GM12878 (cell line): Measurements from ENCODE around the gene HNRNPF. TPM values are rescaled to one million over a fixed set of nuclear protein-coding genes. Genes with fewer than 3 reads are reported as not detected.

Source experiments
- ATAC-seq: fragments of 200-7000 bp; cut with Tn5 transposase; 3 replicates; pipeline ENCODE4 v1.9.1; 2020; ENCODE audit warnings: mild to moderate bottlenecking, moderate library complexity
- BruUV-seq: library from RNA; stranded (reverse); fragments of 400-500 nt; replicated peaks from 2 replicates; lab custom pipeline; 2021; lab: Mats Ljungman, UMichigan
- CTCF ChIA-PET: fragments of 300-600 bp; sonication (Branson Sonifier 250); formaldehyde crosslinking; extraction: SDS; loops from one replicate; lab custom pipeline; 2021; ENCODE audit warnings: inconsistent platforms; lab: Yijun Ruan, JAX
- POLR2A ChIA-PET: fragments of 350-600 bp; formaldehyde crosslinking; extraction: SDS; loops from one replicate; lab custom pipeline; 2021; ENCODE audit warnings: inconsistent platforms; lab: Charles Lee
- RAD21 ChIA-PET: fragments of 300-600 bp; sonication (Branson Sonifier 250); formaldehyde crosslinking; loops from one replicate; lab custom pipeline; 2023; ENCODE audit warnings: antibody characterized with exemption; ENCODE audit not compliant: unreplicated experiment; lab: Charles Lee
- SMC1A ChIA-PET: fragments of 300-600 bp; sonication (Branson Sonifier 250); formaldehyde crosslinking; loops from one replicate; lab custom pipeline; 2023; ENCODE audit not compliant: unreplicated experiment, uncharacterized antibody; lab: Charles Lee
- DNase-seq: peaks from one replicate; pipeline ENCODE4 v3.0.0-alpha.2; 2011; ENCODE audit warnings: low read depth, low spot score
- FAIRE-seq: peaks from 3 replicates; lab custom pipeline; 2011; peaks lifted over from hg19 to GRCh38; lab: Jason Lieb, UNC
- H2AFZ ChIP-seq: 2 replicates; pipeline ENCODE4 v1.6.0; 2011; ENCODE audit warnings: low read depth, low read length, control low read depth; ENCODE audit not compliant: control insufficient read depth
- H3K27ac ChIP-seq: 2 replicates; pipeline ENCODE4 v1.5.1; 2011; ENCODE audit warnings: control low read depth; ENCODE audit not compliant: control insufficient read depth, insufficient read depth
- H3K27me3 ChIP-seq, 2 experiments: replicated peaks in 1 of 2; 2 replicates each; pipeline versions ENCODE4 v1.6.0 to v1.6.1; 2011; ENCODE audit warnings: low read length in 1 of 2; ENCODE audit not compliant: control insufficient read depth in 2 of 2, insufficient read depth in 2 of 2
- H3K36me3 ChIP-seq, 2 experiments: 2 replicates each; pipeline ENCODE4 v1.5.1; 2011; ENCODE audit warnings: low read length in 1 of 2; ENCODE audit not compliant: control insufficient read depth in 2 of 2, insufficient read depth in 2 of 2
- H3K4me1 ChIP-seq: 2 replicates; pipeline ENCODE4 v1.6.1; 2011; ENCODE audit warnings: mild to moderate bottlenecking, low read length, moderate library complexity, mixed read lengths; ENCODE audit not compliant: control insufficient read depth, insufficient read depth
- H3K4me2 ChIP-seq: 2 replicates; pipeline ENCODE4 v1.6.0; 2011; ENCODE audit warnings: control low read depth; ENCODE audit not compliant: control insufficient read depth, insufficient read depth
- H3K4me3 ChIP-seq: fragments of 200-600 bp; sonication (generic); 2 replicates; pipeline ENCODE4 v1.5.1; 2016
- H3K79me2 ChIP-seq: 2 replicates; pipeline ENCODE4 v1.6.0; 2011; ENCODE audit warnings: low read length; ENCODE audit not compliant: control insufficient read depth, insufficient read depth
- H3K9ac ChIP-seq: 2 replicates; pipeline ENCODE4 v1.8.0; 2011; ENCODE audit warnings: low read length, control low read depth, mixed read lengths; ENCODE audit not compliant: control insufficient read depth, insufficient read depth
- H3K9me3 ChIP-seq: replicated peaks from 3 replicates; pipeline ENCODE4 v1.5.1; 2011; ENCODE audit warnings: mild to moderate bottlenecking, low read length; ENCODE audit not compliant: control insufficient read depth, insufficient read depth
- H4K20me1 ChIP-seq: 2 replicates; pipeline ENCODE4 v1.6.0; 2011; ENCODE audit not compliant: control insufficient read depth, insufficient read depth
- ASH2L ChIP-seq: fragments of 300-600, 200-600 bp; sonication (generic); IDR thresholded peaks from 2 replicates; pipeline ENCODE4 v1.6.1; 2017; ENCODE audit warnings: low read depth, mild to moderate bottlenecking, borderline replicate concordance
- BHLHE40 ChIP-seq, 2 experiments: fragments of 450-650 bp in 1 of 2; IDR thresholded peaks; 2 replicates each; pipeline ENCODE4 v1.6.1; 2011 to 2017; ENCODE audit warnings: low read depth in 2 of 2, borderline replicate concordance in 1 of 2, improper control_type of control experiment in 1 of 2, low read length in 1 of 2, mild to moderate bottlenecking in 1 of 2
- CBX5 ChIP-seq: sonication (generic); IDR thresholded peaks from 2 replicates; pipeline ENCODE4 v1.6.1; 2016; ENCODE audit warnings: low read depth, moderate library complexity, mild to moderate bottlenecking, inconsistent platforms
- CREM ChIP-seq: IDR thresholded peaks from 2 replicates; pipeline ENCODE4 v1.6.1; 2014; ENCODE audit warnings: antibody characterized with exemption, low read depth
- ESRRA ChIP-seq: IDR thresholded peaks from 2 replicates; pipeline ENCODE4 v1.6.1; 2012; ENCODE audit warnings: mild to moderate bottlenecking, low read length, improper control_type of control experiment
- IKZF1 ChIP-seq: fragments of 450-650 bp; conservative IDR thresholded peaks from 2 replicates; pipeline ENCODE4 v1.6.1; 2017; ENCODE audit warnings: antibody characterized with exemption, mild to moderate bottlenecking
- KAT2A ChIP-seq: conservative IDR thresholded peaks from 2 replicates; pipeline ENCODE4 v1.6.1; 2011; ENCODE audit warnings: low read depth, low read length; ENCODE audit not compliant: control insufficient read depth
- KLF5 ChIP-seq: fragments of 450-650 bp; IDR thresholded peaks from 2 replicates; pipeline ENCODE4 v1.6.1; 2014; ENCODE audit warnings: mild to moderate bottlenecking; ENCODE audit not compliant: partially characterized antibody
- NFIC ChIP-seq: IDR thresholded peaks from 2 replicates; pipeline ENCODE4 v1.6.1; 2012; ENCODE audit warnings: low read depth, mild to moderate bottlenecking, inconsistent platforms, low read length, moderate library complexity
- NFYB ChIP-seq: IDR thresholded peaks from 2 replicates; pipeline ENCODE4 v1.6.1; 2011; ENCODE audit warnings: low read depth, mild to moderate bottlenecking, low read length, improper control_type of control experiment, moderate library complexity; ENCODE audit not compliant: insufficient read depth
- NR2F1 ChIP-seq: fragments of 450-650 bp; conservative IDR thresholded peaks from 2 replicates; pipeline ENCODE4 v1.6.1; 2017; ENCODE audit warnings: mild to moderate bottlenecking
- POLR2A ChIP-seq: IDR thresholded peaks from 2 replicates; pipeline ENCODE4 v1.6.1; 2011; ENCODE audit warnings: low read depth, mild to moderate bottlenecking, low read length
- POU2F2 ChIP-seq: IDR thresholded peaks from 3 replicates; pipeline ENCODE4 v1.6.1; 2011; ENCODE audit warnings: low read depth, mild to moderate bottlenecking, low read length, borderline replicate concordance
- RFX5 ChIP-seq: IDR thresholded peaks from 2 replicates; pipeline ENCODE4 v1.6.1; 2011; ENCODE audit warnings: low read depth, low read length, improper control_type of control experiment
- STAT1 ChIP-seq: fragments of 450-650 bp; conservative IDR thresholded peaks from 2 replicates; pipeline ENCODE4 v1.6.1; 2014; ENCODE audit warnings: antibody characterized with exemption, mild to moderate bottlenecking
- TAF1 ChIP-seq: IDR thresholded peaks from 2 replicates; pipeline ENCODE4 v1.6.1; 2011; ENCODE audit warnings: mild to moderate bottlenecking, low read depth, low read length, borderline replicate concordance
- TARDBP ChIP-seq: IDR thresholded peaks from 2 replicates; pipeline ENCODE4 v1.6.1; 2016; ENCODE audit warnings: borderline replicate concordance
- ZBTB33 ChIP-seq: fragments of 450-650 bp; IDR thresholded peaks from 2 replicates; pipeline ENCODE4 v1.6.1; 2017; ENCODE audit warnings: mild to moderate bottlenecking
- WGBS: methylation state at CpG from one replicate; pipeline ENCODE4 v1.1.6; 2016; ENCODE audit warnings: low lambda C conversion rate; ENCODE audit not compliant: insufficient replicate concordance, insufficient coverage; ENCODE audit errors: missing lambda C conversion rate; 5-methylcytosine and 5-hydroxymethylcytosine counted together
- in situ Hi-C: fragments of 300-500 bp; cut with MboI; formaldehyde crosslinking; loops from 9 replicates; pipeline ENCODE4 v1.14.3; 2018; ENCODE audit warnings: mixed read lengths
- intact Hi-C: fragments of 100-400 bp; cut with micrococcal nuclease; formaldehyde crosslinking; loops from one replicate; pipeline ENCODE4 v1.14.2; 2022; ENCODE audit not compliant: unreplicated experiment
- polyA plus RNA-seq, 11 experiments: library from polyadenylated mRNA; depleted of rRNA in 4 of 11; unstranded in 6 of 11; stranded (reverse) in 5 of 11; fragments of >200 nt; fragmentation: Nextera tagmentation in 4 of 11; fragmentation: Illumina TruSeq in 1 of 11; extraction: Ambion mirVana in 4 of 11; extraction: Trizol in 1 of 11; gene quantifications; 1 replicate in 1 of 11; 2 replicates in 10 of 11; pipeline versions ENCODE4 v1.2.1 to v1.2.3, GENCODE V29; 2011 to 2016; ENCODE audit warnings: inconsistent platforms in 2 of 11, missing spikeins in 2 of 11, low read depth in 1 of 11
- total RNA-seq, 4 experiments: library from RNA; depleted of rRNA in 3 of 4; stranded (reverse); fragments of >200 nt in 3 of 4; fragmentation: Illumina TruSeq in 1 of 4; extraction: Trizol in 1 of 4; gene quantifications; 2 replicates each; pipeline versions ENCODE4 v1.2.1 to v1.2.3, GENCODE V29; 2013 to 2021

Gene HNRNPF
- total and polyA plus RNA-seq, 10 of the 15 experiments (the other 5 are each of a cell fraction or from before 2014, with no cell fraction given): 156 to 373 (median 293) TPM

- peaks cover 4% of the 10 kb centered on the region for H3K4me1 ChIP-seq
- BruUV-seq: no TSS peak
- DNase-seq (no peak), FAIRE-seq (no peak), ATAC-seq (no peak)
- no peaks in the 10 kb centered on the region for H4K20me1 ChIP-seq
- SMC1A ChIA-PET: no interaction called here
- intact Hi-C loops: no loop called here
- 17% methylated on average over 3 of the region's 3 CpGs for whole genome bisulfite sequencing
- no peaks in the 10 kb centered on the region for H3K79me2 ChIP-seq
- no peak overlapping the region for H3K9ac ChIP-seq
- H3K36me3 ChIP-seq: no peaks in the 10 kb centered on the region
- H3K27ac ChIP-seq: no peak overlapping the region
- in situ Hi-C loops: loop anchor here (25.0 kb wide), 1 partner anchor 153 kb away; no protein-coding TSS in a partner anchor
- no peaks in the 10 kb centered on the region for H3K9me3 ChIP-seq
- CTCF ChIA-PET: no interaction called here
- RAD21 ChIA-PET: no interaction called here
- no peak overlapping the region for H3K4me2 ChIP-seq
- H3K27me3 ChIP-seq: no peaks in the 10 kb centered on the region
- POLR2A ChIA-PET: no interaction called here
- no peak overlapping the region for H2AFZ ChIP-seq
- no peak overlapping the region for H3K4me3 ChIP-seq
- TF ChIP-seq ESRRA (no peak), ASH2L (no peak), IKZF1 (no peak), CBX5 (no peak)
Measured at GRCh38 chr10:43365001-43365400, 44.0 kb downstream of the HNRNPF start.

GRCh38 chr10:43362191-43362839 is 46.7 kb downstream of the HNRNPF start:
- BruUV-seq: no TSS peak
- DNase-seq: peak; percentile 75
- H3K4me2 ChIP-seq: peak overlapping the region; percentile 91
- no peaks in the 10 kb centered on the region for H3K36me3 ChIP-seq
- peak; percentile 96 for FAIRE-seq
- peak; percentile 98 for ATAC-seq
- H2AFZ ChIP-seq: peak overlapping the region; percentile 84
- H3K4me3 ChIP-seq: peak overlapping the region; percentile 77
- 9% methylated on average over 44 of the region's 48 CpGs for WGBS
- intact Hi-C loops (no loop called here), in situ Hi-C loops (loop anchor here (25.0 kb wide), 1 partner anchor 150 kb away; no protein-coding TSS in a partner anchor)
- H3K79me2 ChIP-seq: no peaks in the 10 kb centered on the region
- H3K27me3 ChIP-seq: no peaks in the 10 kb centered on the region
- no peaks in the 10 kb centered on the region for H4K20me1 ChIP-seq
- POLR2A ChIA-PET: interaction anchor here (1.1 kb wide), 1 partner anchor 24 kb away, joined by 3 read pairs; no protein-coding TSS in a partner anchor
- CTCF ChIA-PET: no interaction called here
- SMC1A ChIA-PET: no interaction called here
- peaks cover 4% of the 10 kb centered on the region for H3K4me1 ChIP-seq
- RAD21 ChIA-PET: no interaction called here
- peak overlapping the region; percentile 56 for H3K27ac ChIP-seq
- peak overlapping the region; percentile 66 for H3K9ac ChIP-seq
- no peaks in the 10 kb centered on the region for H3K9me3 ChIP-seq
- TF ChIP-seq NR2F1 (no peak), KAT2A (no peak), POU2F2 (no peak; the same call in 2 of the 3 replicates), TAF1 (peak; percentile 54; the same call in 1 of the 2 replicates), BHLHE40 (IDR thresholded peaks at IDR 0.05; ENCODE audit: borderline replicate concordance in 1 of 2, low read depth in 2 of 2, low read length in 1 of 2) (peak in 1 of 2 experiments; percentile 9; a peak in 2 of 4 replicates), NFIC (no peak), TARDBP (peak; percentile 25; the same call in 1 of the 2 replicates), STAT1 (no peak), POLR2A (peak; percentile 75), KLF5 (no peak), NFYB (peak; percentile 95), CREM (peak; percentile 23; the same call in 1 of the 2 replicates), ZBTB33 (no peak), RFX5 (no peak)
